Calu3 (cell line): ENCODE measurements around the gene GPC1. TPM values are rescaled to one million over a fixed set of nuclear protein-coding genes. Genes with fewer than 3 reads are reported as not detected.

Source experiments
- BruUV-seq: library from RNA; stranded (reverse); fragments of 400-500 nt; replicated peaks from 2 replicates; lab custom pipeline; 2021; lab: Mats Ljungman, UMichigan
- CTCF ChIA-PET: fragments of 300-600 bp; sonication (Branson Sonifier 250); formaldehyde crosslinking; loops from one replicate; lab custom pipeline; 2022; ENCODE audit warnings: antibody characterized with exemption; lab: Charles Lee
- DNase-seq: peaks from one replicate; pipeline ENCODE4 v3.0.0; 2022
- H3K27ac Mint-ChIP-seq: one replicate; pipeline ENCODE4 v1.8.0; 2022; ENCODE audit warnings: mixed read lengths; ENCODE audit not compliant: unreplicated experiment
- H3K27me3 Mint-ChIP-seq: one replicate; pipeline ENCODE4 v1.8.0; 2022; ENCODE audit warnings: mixed read lengths; ENCODE audit not compliant: unreplicated experiment
- H3K36me3 Mint-ChIP-seq: one replicate; pipeline ENCODE4 v1.8.0; 2022; ENCODE audit warnings: mild to moderate bottlenecking, moderate library complexity, mixed read lengths; ENCODE audit not compliant: insufficient read depth, unreplicated experiment
- H3K4me1 Mint-ChIP-seq: one replicate; pipeline ENCODE4 v1.8.0; 2022; ENCODE audit warnings: mild to moderate bottlenecking, low read depth, mixed read lengths; ENCODE audit not compliant: unreplicated experiment
- H3K4me3 Mint-ChIP-seq: one replicate; pipeline ENCODE4 v1.8.0; 2022; ENCODE audit warnings: mild to moderate bottlenecking, low read depth, moderate library complexity, mixed read lengths; ENCODE audit not compliant: unreplicated experiment
- H3K9me3 Mint-ChIP-seq: one replicate; pipeline ENCODE4 v1.8.0; 2022; ENCODE audit warnings: low read depth, mixed read lengths; ENCODE audit not compliant: unreplicated experiment
- intact Hi-C: fragments of 100-400 bp; cut with micrococcal nuclease; formaldehyde crosslinking; loops from one replicate; pipeline ENCODE4 v1.10.0; 2022; ENCODE audit not compliant: unreplicated experiment
- microRNA-seq: library from miRNA; unstranded; fragments of <30 nt; microRNA quantifications from one replicate; pipeline ENCODE4 v1.2.0, GENCODE V29; 2022
- total RNA-seq: library from RNA; stranded (reverse); gene quantifications from 2 replicates; pipeline ENCODE4 v1.2.3, GENCODE V29; 2022
- TF ChIP-seq, protein P1 (sequence below): fragments of 200-600 bp; IDR thresholded peaks from one replicate; pipeline ENCODE4 v1.8.0; 2022; ENCODE audit warnings: antibody characterized with exemption; ENCODE audit not compliant: unreplicated experiment

Gene GPC1
- total RNA-seq, 1 experiment from 2014 or later: 51.5 TPM

DNA sequence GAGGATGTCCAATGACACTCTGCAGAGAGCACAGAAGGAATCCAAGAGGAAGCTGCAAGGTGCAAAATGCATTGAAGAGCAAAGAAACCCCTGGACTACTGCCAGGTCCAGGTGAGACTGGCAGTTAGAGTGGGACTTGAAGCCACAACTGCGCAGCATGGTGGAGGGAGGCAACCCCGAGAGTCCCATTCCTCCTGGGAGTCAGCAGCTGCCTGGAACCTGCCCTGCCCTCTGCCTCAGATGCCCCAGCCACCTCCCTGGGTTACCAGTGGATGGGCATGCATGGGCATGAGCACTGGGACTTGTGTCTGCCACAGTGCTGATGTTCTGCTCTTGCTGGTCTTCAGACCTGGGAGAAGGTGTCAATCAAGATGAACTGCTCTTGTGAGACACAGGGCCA, 79.2 kb downstream of the GPC1 start:
- CTCF ChIA-PET: interaction anchor here (0.9 to 2.5 kb wide), 4 partner anchors 43 to 325 kb away, joined by 5 to 14 read pairs (median 14); partner anchors contain the start of gene ANKMY1
- Mint-ChIP-seq H3K36me3 (peaks cover 28% of the 10 kb centered on the region), H3K4me1 (peaks cover 12% of the 10 kb centered on the region), H3K27me3 (no peaks in the 10 kb centered on the region), H3K4me3 (no peak overlapping the region), H3K27ac (no peak overlapping the region), H3K9me3 (no peaks in the 10 kb centered on the region)
- BruUV-seq: no TSS peak
- no peak for DNase-seq
- intact Hi-C loops: loop anchor here (5.0 kb wide), 1 partner anchor 198 kb away; no protein-coding TSS in a partner anchor
- TF ChIP-seq, protein P1, sequence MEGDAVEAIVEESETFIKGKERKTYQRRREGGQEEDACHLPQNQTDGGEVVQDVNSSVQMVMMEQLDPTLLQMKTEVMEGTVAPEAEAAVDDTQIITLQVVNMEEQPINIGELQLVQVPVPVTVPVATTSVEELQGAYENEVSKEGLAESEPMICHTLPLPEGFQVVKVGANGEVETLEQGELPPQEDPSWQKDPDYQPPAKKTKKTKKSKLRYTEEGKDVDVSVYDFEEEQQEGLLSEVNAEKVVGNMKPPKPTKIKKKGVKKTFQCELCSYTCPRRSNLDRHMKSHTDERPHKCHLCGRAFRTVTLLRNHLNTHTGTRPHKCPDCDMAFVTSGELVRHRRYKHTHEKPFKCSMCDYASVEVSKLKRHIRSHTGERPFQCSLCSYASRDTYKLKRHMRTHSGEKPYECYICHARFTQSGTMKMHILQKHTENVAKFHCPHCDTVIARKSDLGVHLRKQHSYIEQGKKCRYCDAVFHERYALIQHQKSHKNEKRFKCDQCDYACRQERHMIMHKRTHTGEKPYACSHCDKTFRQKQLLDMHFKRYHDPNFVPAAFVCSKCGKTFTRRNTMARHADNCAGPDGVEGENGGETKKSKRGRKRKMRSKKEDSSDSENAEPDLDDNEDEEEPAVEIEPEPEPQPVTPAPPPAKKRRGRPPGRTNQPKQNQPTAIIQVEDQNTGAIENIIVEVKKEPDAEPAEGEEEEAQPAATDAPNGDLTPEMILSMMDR: no peak

DNA sequence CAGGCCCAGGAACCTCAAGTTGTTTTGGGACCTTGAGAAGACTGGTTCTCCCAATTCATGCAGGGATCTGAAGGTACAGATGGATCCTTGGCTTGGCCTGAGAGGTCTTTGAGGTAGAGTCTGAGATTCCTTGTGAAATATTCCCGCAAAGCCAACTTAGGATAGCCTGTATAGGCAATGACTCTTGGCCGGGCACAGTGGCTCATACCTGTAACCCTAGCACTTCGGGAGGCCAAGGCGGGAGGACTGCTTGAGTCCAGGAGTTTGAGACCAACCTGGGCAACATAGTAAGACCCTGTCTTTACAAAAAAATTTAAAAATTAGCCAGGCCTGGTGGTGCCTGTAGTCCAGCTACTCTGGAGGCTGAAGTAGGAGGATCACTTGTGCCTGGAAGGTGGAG, 81.9 kb downstream of the GPC1 start:
- Mint-ChIP-seq H3K27ac (no peak overlapping the region), H3K27me3 (no peaks in the 10 kb centered on the region), H3K36me3 (peaks cover 18% of the 10 kb centered on the region), H3K4me3 (no peak overlapping the region), H3K4me1 (peaks cover 12% of the 10 kb centered on the region), H3K9me3 (no peaks in the 10 kb centered on the region)
- intact Hi-C loops: loop anchor here (5.0 kb wide), 1 partner anchor 195 kb away; no protein-coding TSS in a partner anchor
- TF ChIP-seq, protein P1: no peak
- DNase-seq: no peak
- CTCF ChIA-PET: no interaction called here
- BruUV-seq: no TSS peak

Small RNAs within 50 kb of the gene (microRNA-seq; reads per million reads assigned to microRNA genes)
- gene MIR149: 493 reads per million, percentile 78 among the genes with 10 or more reads in this experiment

Other genes with a start within 250 kb of the GPC1 start
- gene ANKMY1, start 122.3 kb downstream of the GPC1 start, total RNA-seq: 34.9 and 38.2 TPM in 2 replicates
- 5.1 and 8.5 TPM in 2 replicates for gene DUSP28, start 124.7 kb downstream of the GPC1 start, total RNA-seq
- 80.6 and 82.9 TPM in 2 replicates for gene RNPEPL1, start 132.8 kb downstream of the GPC1 start, total RNA-seq
- gene CAPN10, start 151.1 kb downstream of the GPC1 start, total RNA-seq: 49.3 and 52.6 TPM in 2 replicates
- 40.3 and 49.4 TPM in 2 replicates for gene GPR35, start 189.8 kb downstream of the GPC1 start, total RNA-seq
- not detected in 2 replicates for gene AQP12B, start 247.2 kb downstream of the GPC1 start, total RNA-seq